ENCODE results near the gene HAND1. TPM values are rescaled to one million over a fixed set of nuclear protein-coding genes. Genes with fewer than 3 reads are reported as not detected.

The HAND1 gene
- total RNA-seq, 2 experiments from 2014 or later, result not detected

GRCh38 chr5:154483654-154484392 is 5.8 kb upstream of the HAND1 start:
- Mint-ChIP-seq H3K36me3 (ENCODE audit: low read depth) (peaks cover 2% of the 10 kb centered on the region), H3K9me3 (ENCODE audit: insufficient read depth) (no peaks in the 10 kb centered on the region), H3K27ac (no peak overlapping the region), H3K27me3 (ENCODE audit: low read depth) (peaks cover 85% of the 10 kb centered on the region), H3K4me3 (no peak overlapping the region), H3K4me1 (ENCODE audit: low read depth) (peaks cover 3% of the 10 kb centered on the region)
- POLR2A ChIA-PET, result no interaction called here
- DNase-seq (no peak), ATAC-seq (no peak)
- CTCF ChIA-PET, result interaction anchor here (1.3 to 2.5 kb wide), 2 partner anchors 15 to 510 kb away, joined by 4 to 10 read pairs; no protein-coding TSS in a partner anchor

- CTCF ChIA-PET, result interaction anchor here (1.1 to 2.5 kb wide), 3 partner anchors 11 to 509 kb away, joined by 4 to 10 read pairs (median 4); no protein-coding TSS in a partner anchor
- H3K9me3 Mint-ChIP-seq (ENCODE audit: insufficient read depth), result no peaks in the 10 kb centered on the region
- peaks cover 89% of the 10 kb centered on the region for H3K27me3 Mint-ChIP-seq (ENCODE audit: low read depth)
- DNase-seq (no peak), ATAC-seq (no peak)
- no peak overlapping the region for H3K4me3 Mint-ChIP-seq
- peaks cover 3% of the 10 kb centered on the region for H3K4me1 Mint-ChIP-seq (ENCODE audit: low read depth)
- POLR2A ChIA-PET, result no interaction called here
- peaks cover 2% of the 10 kb centered on the region for H3K36me3 Mint-ChIP-seq (ENCODE audit: low read depth)
- no peak overlapping the region for H3K27ac Mint-ChIP-seq
Measured at GRCh38 chr5:154482528-154483449, 4.8 kb upstream of the HAND1 start.

- H3K9me3 Mint-ChIP-seq (ENCODE audit: insufficient read depth), result no peaks in the 10 kb centered on the region
- no peak overlapping the region for H3K4me3 Mint-ChIP-seq
- H3K36me3 Mint-ChIP-seq (ENCODE audit: low read depth), result peaks cover 2% of the 10 kb centered on the region
- ATAC-seq (no peak), DNase-seq (no peak)
- CTCF ChIA-PET, result interaction anchor here (1.1 to 1.4 kb wide), 2 partner anchors 10 to 14 kb away, joined by 4 read pairs; no protein-coding TSS in a partner anchor
- POLR2A ChIA-PET, result no interaction called here
- H3K27ac Mint-ChIP-seq, result no peak overlapping the region
- peaks cover 90% of the 10 kb centered on the region for H3K27me3 Mint-ChIP-seq (ENCODE audit: low read depth)
- H3K4me1 Mint-ChIP-seq (ENCODE audit: low read depth), result peaks cover 3% of the 10 kb centered on the region
Measured at GRCh38 chr5:154481584-154482381, 3.8 kb upstream of the HAND1 start.

GRCh38 chr5:154480847-154481246 is 2.8 kb upstream of the HAND1 start:
- Mint-ChIP-seq H3K27ac (no peak overlapping the region), H3K27me3 (ENCODE audit: low read depth) (peaks cover 91% of the 10 kb centered on the region), H3K4me3 (no peak overlapping the region), H3K9me3 (ENCODE audit: insufficient read depth) (no peaks in the 10 kb centered on the region), H3K4me1 (ENCODE audit: low read depth) (peaks cover 8% of the 10 kb centered on the region), H3K36me3 (ENCODE audit: low read depth) (peaks cover 2% of the 10 kb centered on the region)
- DNase-seq (no peak), ATAC-seq (no peak)
- POLR2A ChIA-PET, result no interaction called here
- CTCF ChIA-PET, result interaction anchor here (1.4 kb wide), 1 partner anchor 13 kb away, joined by 4 read pairs; no protein-coding TSS in a partner anchor

- CTCF ChIA-PET, result interaction anchor here (1.0 kb wide), 1 partner anchor 12 kb away, joined by 3 read pairs; no protein-coding TSS in a partner anchor
Measured at GRCh38 chr5:154479944-154480750, 2.1 kb upstream of the HAND1 start.

GRCh38 chr5:154479160-154479943 is 1.3 kb upstream of the HAND1 start:
- no peak for ATAC-seq
- ChIA-PET POLR2A (no interaction called here), CTCF (interaction anchor here (1.0 kb wide), 1 partner anchor 11 kb away, joined by 3 read pairs; no protein-coding TSS in a partner anchor)
- peaks cover 2% of the 10 kb centered on the region for H3K36me3 Mint-ChIP-seq (ENCODE audit: low read depth)
- no peaks in the 10 kb centered on the region for H3K9me3 Mint-ChIP-seq (ENCODE audit: insufficient read depth)
- DNase-seq, result no peak
- peaks cover 22% of the 10 kb centered on the region for H3K4me1 Mint-ChIP-seq (ENCODE audit: low read depth)
- peaks cover 90% of the 10 kb centered on the region for H3K27me3 Mint-ChIP-seq (ENCODE audit: low read depth)
- peak overlapping the region; percentile 76 for H3K27ac Mint-ChIP-seq
- peak overlapping the region; percentile 31 for H3K4me3 Mint-ChIP-seq

More at GRCh38 chr5:154479944-154480750, 2.1 kb upstream of the HAND1 start:
- DNase-seq (no peak), ATAC-seq (no peak)
- no peaks in the 10 kb centered on the region for H3K9me3 Mint-ChIP-seq (ENCODE audit: insufficient read depth)
- H3K27ac Mint-ChIP-seq, result no peak overlapping the region
- H3K4me1 Mint-ChIP-seq (ENCODE audit: low read depth), result peaks cover 14% of the 10 kb centered on the region
- no peak overlapping the region for H3K4me3 Mint-ChIP-seq
- H3K27me3 Mint-ChIP-seq (ENCODE audit: low read depth), result peaks cover 90% of the 10 kb centered on the region
- peaks cover 2% of the 10 kb centered on the region for H3K36me3 Mint-ChIP-seq (ENCODE audit: low read depth)
- POLR2A ChIA-PET, result no interaction called here

GRCh38 chr5:154478752-154479159 is 729 bp upstream of the HAND1 start:
- Mint-ChIP-seq H3K27ac (no peak overlapping the region), H3K4me1 (ENCODE audit: low read depth) (peaks cover 28% of the 10 kb centered on the region), H3K4me3 (peak overlapping the region; percentile 7), H3K27me3 (ENCODE audit: low read depth) (peaks cover 90% of the 10 kb centered on the region), H3K9me3 (ENCODE audit: insufficient read depth) (no peaks in the 10 kb centered on the region), H3K36me3 (ENCODE audit: low read depth) (peaks cover 2% of the 10 kb centered on the region)
- CTCF ChIA-PET, result no interaction called here
- no peak for ATAC-seq
- POLR2A ChIA-PET, result no interaction called here
- no peak for DNase-seq

GRCh38 chr5:154477382-154478223 is 424 bp downstream of the HAND1 start:
- Mint-ChIP-seq H3K27me3 (ENCODE audit: low read depth) (peaks cover 89% of the 10 kb centered on the region), H3K4me1 (ENCODE audit: low read depth) (peaks cover 30% of the 10 kb centered on the region), H3K36me3 (ENCODE audit: low read depth) (peaks cover 2% of the 10 kb centered on the region), H3K9me3 (ENCODE audit: insufficient read depth) (no peaks in the 10 kb centered on the region), H3K27ac (peak overlapping the region; percentile 37), H3K4me3 (peak overlapping the region; percentile 2)
- DNase-seq (no peak), ATAC-seq (no peak)
- POLR2A ChIA-PET, result no interaction called here
- CTCF ChIA-PET, result no interaction called here

- Mint-ChIP-seq H3K4me3 (peak overlapping the region; percentile 13), H3K9me3 (ENCODE audit: insufficient read depth) (no peaks in the 10 kb centered on the region), H3K36me3 (ENCODE audit: low read depth) (peaks cover 2% of the 10 kb centered on the region), H3K27me3 (ENCODE audit: low read depth) (peaks cover 81% of the 10 kb centered on the region), H3K27ac (no peak overlapping the region), H3K4me1 (ENCODE audit: low read depth) (peaks cover 30% of the 10 kb centered on the region)
- ChIA-PET POLR2A (no interaction called here), CTCF (interaction anchor here (0.8 kb wide), 1 partner anchor 8 kb away, joined by 3 read pairs; no protein-coding TSS in a partner anchor)
- no peak for DNase-seq
- ATAC-seq, result no peak
Measured at GRCh38 chr5:154476354-154477205, 1.4 kb downstream of the HAND1 start.

Measured in activated CD8-positive, alpha-beta T cell treated with anti-CD3 and anti-CD28 coated beads, Interleukin-2, amount 10 ng/mL, durations not matched to agents 7 days and 5 days (primary cell).